Upper lobe of left lung (tissue), 4 donors: ENCODE data around the gene TTC36.

ENCODE experiments used
- CTCF ChIP-seq, 6 experiments: fragments of 450-650 bp in 4 of 6; fragments of 200-600 bp in 2 of 6; sonication (generic) in 2 of 6; IDR thresholded peaks; one replicate each; pipeline ENCODE4 v1.5.1; 2016 to 2019; ENCODE audit warnings: antibody characterized with exemption in 6 of 6
- POLR2A ChIP-seq, 4 donors: fragments of 450-650 bp; IDR thresholded peaks; one replicate each; pipeline ENCODE4 v1.5.1; 2016 to 2017; ENCODE audit warnings: antibody characterized with exemption in 4 of 4, mild to moderate bottlenecking in 2 of 4

- TF ChIP-seq CTCF (IDR thresholded peaks at IDR 0.05), result no peak
- no peak for TF ChIP-seq POLR2A (IDR thresholded peaks at IDR 0.05)
Observed at GRCh38 chr11:118570787-118571186, 43.5 kb downstream of the TTC36 start.
